DMS79 treated with DMSO at 0.1 percent for 48 hours (cell line): ENCODE results near the gene GPR153.

Experiments
- DNase-seq: peaks from one replicate; lab custom pipeline; 2025; lab: John Stamatoyannopoulos, UW

GPR153 gene

GRCh38 chr1:6248932-6249738 lies 11.8 kb downstream of the GPR153 start:
- no peak for DNase-seq

DNA sequence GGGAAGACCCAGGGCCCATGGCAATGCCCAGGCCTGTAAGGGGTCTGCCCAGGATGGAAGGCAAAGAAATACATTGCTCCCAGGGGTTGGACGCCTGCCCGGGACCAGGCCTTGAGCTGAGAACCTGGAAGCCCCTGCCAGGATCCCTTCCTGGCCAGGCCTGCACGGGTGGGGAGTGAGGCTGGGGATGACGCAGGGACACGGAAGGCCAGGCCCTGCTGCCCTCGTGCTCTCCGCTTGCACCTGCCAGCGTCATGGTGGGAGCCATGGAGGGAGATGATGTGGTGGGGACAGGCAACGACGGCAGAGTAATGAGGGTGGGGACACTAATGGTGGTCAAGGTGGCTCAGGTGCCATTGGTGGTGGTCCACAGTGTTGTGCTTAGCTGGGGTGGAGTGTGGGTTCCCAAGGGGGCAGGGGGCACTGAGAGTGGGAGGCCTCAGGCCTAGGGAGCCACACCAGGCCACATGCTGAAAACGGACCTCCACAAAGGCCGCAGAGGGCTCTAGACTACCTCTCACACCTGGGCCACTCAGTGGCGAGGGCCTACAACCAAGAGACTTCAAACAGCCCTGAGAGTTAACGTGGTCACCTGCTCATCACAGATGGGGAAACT lies 12.6 kb downstream of the GPR153 start:
- no peak for DNase-seq

GRCh38 chr1:6247651-6248050 lies 13.2 kb downstream of the GPR153 start:
- DNase-seq = no peak

DNA sequence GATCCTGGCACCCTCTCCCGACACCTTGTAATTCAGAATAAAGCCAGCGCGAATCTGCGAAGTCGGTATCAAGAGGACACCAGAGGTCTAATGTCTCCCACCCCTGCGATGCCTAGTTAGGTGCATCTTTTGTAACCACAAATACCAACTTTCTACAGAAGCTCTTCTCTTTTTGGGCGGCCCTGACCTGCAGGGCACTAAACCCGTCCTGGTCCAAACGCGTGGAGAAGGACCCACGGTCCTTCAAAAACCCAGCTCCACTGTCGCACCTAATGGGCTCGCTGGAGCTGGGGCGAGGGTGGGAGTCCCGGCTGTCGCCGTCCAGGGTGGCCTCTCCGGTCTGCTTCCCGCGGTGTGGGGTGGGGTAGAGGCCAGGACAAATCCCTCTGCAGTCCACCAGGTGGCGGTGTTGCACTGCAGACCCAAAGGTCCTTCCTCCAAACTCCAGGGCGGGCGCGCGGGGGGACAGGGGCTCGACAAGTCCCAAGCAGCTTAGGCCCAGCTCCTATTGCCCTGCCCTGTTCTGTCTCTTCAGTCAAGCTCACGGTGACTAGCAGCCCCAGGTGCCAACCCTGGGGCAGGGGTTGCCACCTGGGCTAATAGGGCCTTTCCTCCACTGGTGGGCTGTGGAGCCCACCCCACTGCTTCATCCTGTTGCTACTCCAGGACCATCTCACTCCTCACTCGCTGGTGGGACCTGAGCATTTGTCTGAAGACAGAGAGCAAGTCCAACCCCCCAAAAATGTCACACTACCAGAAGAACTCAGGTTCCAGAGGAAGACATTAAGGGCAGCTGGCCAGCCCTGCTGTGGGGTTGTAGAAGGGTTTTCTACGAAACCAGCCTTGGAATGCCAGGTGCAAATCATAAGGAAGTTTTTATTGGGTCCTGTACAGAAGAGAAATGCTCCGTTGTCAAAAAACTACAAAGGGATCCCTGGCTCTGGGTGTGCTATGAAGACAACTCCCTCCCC lies 14.1 kb downstream of the GPR153 start:
- DNase-seq = peak; percentile 82

DNA sequence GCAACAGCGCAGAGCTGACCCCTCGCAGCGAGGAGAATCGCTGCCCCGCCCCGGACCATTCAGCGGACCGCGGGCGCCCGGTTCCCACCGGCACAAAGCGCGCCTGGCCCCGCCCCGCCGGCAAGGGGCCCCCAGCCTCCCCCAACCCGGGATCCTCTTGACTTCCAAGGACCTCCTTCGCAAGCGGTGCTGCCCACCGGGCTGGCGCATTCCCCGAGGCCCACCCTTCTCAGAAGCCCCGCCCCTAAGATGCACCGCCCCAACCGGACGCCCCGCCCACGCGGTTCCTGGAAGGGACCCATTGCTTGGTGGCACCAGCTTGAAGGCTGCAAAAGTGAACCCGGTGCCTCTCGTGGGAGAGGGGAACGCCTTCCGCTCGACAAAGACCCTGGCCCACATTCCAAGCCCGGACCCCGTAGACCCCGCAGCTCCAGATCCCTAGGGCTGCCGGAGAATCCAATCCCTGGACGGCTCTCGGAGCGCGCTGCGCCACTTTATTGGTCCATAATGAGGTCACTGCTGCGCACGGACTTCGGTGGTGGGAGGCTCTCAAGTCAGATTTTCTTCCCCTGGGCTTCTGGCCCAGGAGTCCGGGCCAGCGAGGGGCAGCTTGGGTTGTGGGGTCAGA lies 14.9 kb downstream of the GPR153 start:
- peak; percentile 90 for DNase-seq

DNA sequence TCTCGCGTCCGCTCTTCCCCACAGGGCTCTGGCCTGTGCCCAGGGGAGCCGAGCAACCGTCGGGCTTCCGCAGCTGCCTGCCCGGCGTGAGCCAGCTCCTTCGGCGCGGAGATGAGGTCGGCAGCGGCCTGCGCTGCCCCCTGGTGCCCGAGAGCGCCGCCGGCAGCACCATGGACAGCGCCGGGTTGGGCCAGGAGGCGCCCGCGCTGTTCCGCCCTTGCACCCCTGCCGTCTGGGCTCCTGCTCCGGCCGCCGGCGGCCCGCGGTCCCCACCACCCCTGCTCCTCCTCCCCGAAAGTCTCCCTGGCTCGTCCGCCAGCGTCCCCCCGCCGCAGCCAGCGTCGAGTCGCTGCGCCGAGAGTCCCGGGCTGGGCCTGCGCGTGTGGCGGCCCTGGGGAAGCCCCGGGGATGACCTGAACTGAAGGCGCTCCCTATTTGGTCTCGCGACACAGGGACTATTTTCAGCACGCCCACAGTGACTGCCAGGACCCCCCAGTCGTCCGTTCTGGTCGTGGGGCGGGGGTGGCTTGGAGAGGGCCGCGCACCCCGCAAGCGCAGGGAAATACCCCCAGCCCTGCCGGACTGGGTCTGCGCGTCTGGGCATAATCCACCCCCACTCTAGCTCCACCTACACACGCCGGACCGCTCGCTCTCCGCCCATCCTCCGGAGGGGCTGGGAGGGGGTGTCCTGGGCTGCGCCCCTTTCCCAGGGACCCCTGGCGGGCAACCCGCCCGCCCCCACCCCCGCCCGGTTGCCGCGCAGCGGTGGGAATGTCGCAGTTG lies 15.6 kb downstream of the GPR153 start:
- DNase-seq = peak; percentile 83

DNA sequence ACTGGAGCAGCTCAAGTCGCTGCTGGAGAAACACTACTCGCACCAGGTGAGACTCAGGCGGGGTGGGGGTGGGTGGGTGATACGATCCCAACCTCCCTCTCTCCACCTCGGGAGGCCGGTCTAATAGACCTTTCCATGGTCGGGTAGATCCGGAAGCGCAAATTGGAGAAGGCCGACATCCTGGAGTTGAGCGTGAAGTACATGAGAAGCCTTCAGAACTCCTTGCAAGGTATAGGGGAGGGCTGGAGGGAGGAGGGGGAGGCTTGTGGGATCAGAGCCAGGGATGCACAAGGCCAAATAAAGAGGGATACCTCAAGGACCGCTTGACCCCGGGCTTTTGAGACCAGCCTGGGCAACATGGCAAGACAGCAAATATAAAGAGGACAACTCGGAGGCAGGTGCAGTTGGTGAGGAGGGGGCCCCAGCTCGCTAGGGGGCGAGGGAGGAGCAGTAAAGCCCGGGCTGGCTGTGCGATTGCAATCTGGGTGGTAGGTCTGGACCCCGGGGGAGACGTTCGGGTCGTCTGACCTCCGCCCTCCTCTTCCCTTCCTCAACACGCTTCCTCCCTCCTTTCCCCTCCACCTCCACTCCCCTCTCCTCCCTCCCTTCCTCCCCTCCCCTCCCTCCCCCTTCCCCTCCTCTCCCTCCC lies 16.4 kb downstream of the GPR153 start:
- DNase-seq = peak; percentile 79

DNA sequence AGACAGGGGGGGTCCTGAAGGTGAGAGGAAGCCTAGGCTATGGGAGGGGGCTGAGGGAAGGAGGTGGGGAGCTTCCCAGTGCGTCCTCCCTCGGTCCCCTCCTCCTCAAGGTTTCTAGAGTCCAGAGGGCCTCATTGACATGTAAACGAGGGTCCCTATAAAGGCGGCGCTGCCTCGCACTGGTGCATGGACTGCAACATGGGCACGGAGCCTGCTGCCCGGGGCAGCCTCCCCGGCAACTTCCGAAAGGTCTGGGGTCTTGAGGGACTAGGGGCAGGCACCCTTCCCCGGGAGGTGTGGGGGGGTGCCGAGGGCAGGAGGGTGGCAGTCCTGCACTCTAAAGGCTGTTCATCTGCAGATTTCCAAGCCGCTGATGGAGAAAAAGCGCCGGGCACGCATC lies 16.9 kb downstream of the GPR153 start, which contains the start of gene HES3:
Gene HES3 (plus strand): TSS at position 187 of the 400 bp plus-strand sequence. CDS start 187 bp downstream, at position 374.
- no peak for DNase-seq

GRCh38 chr1:6243053-6243834 lies 17.7 kb downstream of the GPR153 start:
- peak; percentile 12 for DNase-seq

DNA sequence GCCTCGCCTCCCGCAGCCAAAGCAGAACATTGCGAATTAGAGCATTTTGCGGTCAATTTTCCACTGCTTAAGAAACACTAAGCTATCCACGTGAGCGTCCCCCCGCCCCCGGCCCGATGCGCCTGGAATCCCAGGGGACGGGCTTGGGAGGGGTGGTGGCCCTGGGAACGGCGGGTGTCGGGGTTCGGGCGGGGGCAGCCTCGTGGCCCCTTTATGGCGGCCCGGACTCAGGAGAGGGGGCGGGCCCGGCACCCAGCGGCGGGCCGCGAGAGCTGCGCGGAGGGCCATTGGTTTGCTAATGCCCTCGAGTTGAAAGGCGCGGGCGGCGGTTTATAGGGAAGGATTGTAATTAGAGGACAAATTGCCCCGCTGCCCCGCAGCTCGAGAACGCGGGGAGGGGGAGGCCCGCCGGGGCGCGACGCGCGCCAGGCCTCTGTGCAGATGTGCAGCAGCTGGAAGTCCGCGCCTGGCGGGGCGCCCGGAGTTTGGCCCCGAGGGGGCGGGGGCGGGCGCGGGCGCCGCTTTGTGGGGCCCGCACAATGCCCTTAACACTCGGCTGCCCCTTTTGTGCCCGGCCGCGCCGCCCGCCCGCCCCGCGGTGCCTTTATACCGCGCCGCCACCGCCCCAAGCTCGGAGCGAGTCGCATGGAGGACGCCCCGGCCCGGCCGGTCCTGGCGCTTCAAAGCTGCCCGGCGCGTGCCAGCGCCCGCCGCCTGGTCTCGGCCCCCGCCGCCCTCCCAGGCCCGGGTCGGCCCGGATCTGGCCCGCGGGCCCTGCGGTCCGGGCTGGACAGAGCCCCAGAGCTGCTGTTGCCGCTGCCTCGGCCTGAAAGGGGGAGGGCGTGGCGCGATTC lies 18.8 kb downstream of the GPR153 start:
- no peak for DNase-seq

DNA sequence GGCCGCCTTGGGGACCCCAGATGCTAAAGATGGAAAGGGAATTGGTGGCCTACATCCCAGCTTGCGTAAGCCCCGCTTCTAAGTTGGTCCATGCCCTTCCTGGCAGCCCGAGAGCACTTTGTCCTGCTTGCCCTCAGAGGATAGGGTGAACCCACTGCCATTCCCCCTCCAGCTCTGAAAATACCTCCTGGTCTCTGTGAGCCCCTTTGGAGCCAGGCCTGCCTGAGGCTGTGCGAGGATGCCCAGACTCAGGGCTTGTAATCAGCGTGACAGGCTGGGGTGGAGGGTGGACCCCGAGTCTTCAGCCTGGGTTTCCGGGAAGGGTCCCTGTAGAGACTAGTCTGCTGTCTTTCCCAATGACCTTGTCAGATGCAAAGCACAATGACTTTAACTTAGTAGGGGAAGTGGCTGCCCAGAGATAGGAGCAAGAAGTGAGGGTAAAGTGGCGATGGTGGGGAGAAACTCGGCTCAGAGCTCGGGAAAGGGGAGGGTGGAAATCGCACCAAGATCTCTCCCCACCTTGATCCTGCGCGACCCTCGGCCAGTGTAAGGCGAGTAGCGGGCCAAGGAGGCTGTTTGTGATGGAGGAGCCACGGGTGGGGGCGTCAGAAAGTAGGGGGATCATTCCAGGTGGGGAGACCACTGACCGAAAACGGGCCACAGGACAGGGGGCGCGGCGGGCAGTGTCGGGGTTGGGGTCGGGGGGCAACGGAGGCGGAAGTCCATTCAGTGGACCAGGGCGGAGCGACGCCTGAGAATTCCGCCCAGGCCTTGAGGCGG lies 19.6 kb downstream of the GPR153 start:
- DNase-seq = no peak

- DNase-seq = peak; percentile 56
These were observed 20.7 kb downstream of the GPR153 start for GRCh38 chr1:6239950-6240768.

- DNase-seq = no peak
These were observed 21.6 kb downstream of the GPR153 start for GRCh38 chr1:6239213-6239752.

GRCh38 chr1:6237093-6237492 lies 23.8 kb downstream of the GPR153 start:
- DNase-seq = no peak

- DNase-seq = no peak
These were observed 25.6 kb downstream of the GPR153 start for GRCh38 chr1:6235296-6235677.

GRCh38 chr1:6234502-6235295 lies 26.2 kb downstream of the GPR153 start:
- DNase-seq = peak; percentile 24
